Liver (tissue), 3 donors: ENCODE data around the gene MKKS.

Experiments
- CTCF ChIP-seq: fragments of 150-350 bp; IDR thresholded peaks from 2 replicates; pipeline ENCODE4 v1.5.1; 2017; ENCODE audit warnings: improper control_type of control experiment, low read depth, low read length; ENCODE audit not compliant: missing input control
- EGR1 ChIP-seq, 2 donors: IDR thresholded peaks; 2 replicates each; pipeline ENCODE4 v1.6.1; 2016 to 2018; ENCODE audit warnings: antibody characterized with exemption in 2 of 2, low read depth in 2 of 2
- FOXA1 ChIP-seq: IDR thresholded peaks from 2 replicates; pipeline ENCODE4 v1.6.1; 2016; ENCODE audit warnings: antibody characterized with exemption
- JUND ChIP-seq, 2 donors: IDR thresholded peaks; 2 replicates each; pipeline ENCODE4 v1.6.1; 2016; ENCODE audit warnings: antibody characterized with exemption in 2 of 2
- NR2F2 ChIP-seq: IDR thresholded peaks from 2 replicates; pipeline ENCODE4 v1.6.1; 2016; ENCODE audit warnings: antibody characterized with exemption
- RAD21 ChIP-seq, 2 donors: IDR thresholded peaks; 2 replicates each; pipeline ENCODE4 v1.6.1; 2016; ENCODE audit warnings: antibody characterized with exemption in 2 of 2, mild to moderate bottlenecking in 2 of 2
- RXRA ChIP-seq, 2 donors: IDR thresholded peaks; 2 replicates each; pipeline ENCODE4 v1.6.1; 2017 to 2018; ENCODE audit warnings: antibody characterized with exemption in 2 of 2, mild to moderate bottlenecking in 1 of 2
- TAF1 ChIP-seq: conservative IDR thresholded peaks from 2 replicates; pipeline ENCODE4 v1.6.1; 2016; ENCODE audit warnings: antibody characterized with exemption, mild to moderate bottlenecking
- YY1 ChIP-seq: IDR thresholded peaks from 2 replicates; pipeline ENCODE4 v1.6.1; 2016; ENCODE audit warnings: antibody characterized with exemption, mild to moderate bottlenecking
- ZBTB33 ChIP-seq: IDR thresholded peaks from 2 replicates; pipeline ENCODE4 v1.6.1; 2016; ENCODE audit warnings: antibody characterized with exemption
- TF ChIP-seq, protein P1 (sequence below): IDR thresholded peaks from 2 replicates; pipeline ENCODE4 v1.6.1; 2016; ENCODE audit warnings: antibody characterized with exemption, mild to moderate bottlenecking
- TF ChIP-seq, protein P2 (sequence below): IDR thresholded peaks from 2 replicates; pipeline ENCODE4 v1.6.1; 2016; ENCODE audit warnings: antibody characterized with exemption
- TF ChIP-seq, protein P3 (sequence below): IDR thresholded peaks from 2 replicates; pipeline ENCODE4 v1.6.1; 2016; ENCODE audit warnings: antibody characterized with exemption
- donor health status: healthy.
- donor health status: healthy.

- TF ChIP-seq CTCF (no peak), YY1 (no peak), RAD21 (IDR thresholded peaks at IDR 0.05) (no peak), ZBTB33 (no peak), TAF1 (no peak), FOXA1 (no peak), JUND (IDR thresholded peaks at IDR 0.05) (no peak), RXRA (IDR thresholded peaks at IDR 0.05) (no peak), NR2F2 (no peak), EGR1 (IDR thresholded peaks at IDR 0.05; ENCODE audit: low read depth in 2 of 2) (no peak)
- TF ChIP-seq, protein P1, sequence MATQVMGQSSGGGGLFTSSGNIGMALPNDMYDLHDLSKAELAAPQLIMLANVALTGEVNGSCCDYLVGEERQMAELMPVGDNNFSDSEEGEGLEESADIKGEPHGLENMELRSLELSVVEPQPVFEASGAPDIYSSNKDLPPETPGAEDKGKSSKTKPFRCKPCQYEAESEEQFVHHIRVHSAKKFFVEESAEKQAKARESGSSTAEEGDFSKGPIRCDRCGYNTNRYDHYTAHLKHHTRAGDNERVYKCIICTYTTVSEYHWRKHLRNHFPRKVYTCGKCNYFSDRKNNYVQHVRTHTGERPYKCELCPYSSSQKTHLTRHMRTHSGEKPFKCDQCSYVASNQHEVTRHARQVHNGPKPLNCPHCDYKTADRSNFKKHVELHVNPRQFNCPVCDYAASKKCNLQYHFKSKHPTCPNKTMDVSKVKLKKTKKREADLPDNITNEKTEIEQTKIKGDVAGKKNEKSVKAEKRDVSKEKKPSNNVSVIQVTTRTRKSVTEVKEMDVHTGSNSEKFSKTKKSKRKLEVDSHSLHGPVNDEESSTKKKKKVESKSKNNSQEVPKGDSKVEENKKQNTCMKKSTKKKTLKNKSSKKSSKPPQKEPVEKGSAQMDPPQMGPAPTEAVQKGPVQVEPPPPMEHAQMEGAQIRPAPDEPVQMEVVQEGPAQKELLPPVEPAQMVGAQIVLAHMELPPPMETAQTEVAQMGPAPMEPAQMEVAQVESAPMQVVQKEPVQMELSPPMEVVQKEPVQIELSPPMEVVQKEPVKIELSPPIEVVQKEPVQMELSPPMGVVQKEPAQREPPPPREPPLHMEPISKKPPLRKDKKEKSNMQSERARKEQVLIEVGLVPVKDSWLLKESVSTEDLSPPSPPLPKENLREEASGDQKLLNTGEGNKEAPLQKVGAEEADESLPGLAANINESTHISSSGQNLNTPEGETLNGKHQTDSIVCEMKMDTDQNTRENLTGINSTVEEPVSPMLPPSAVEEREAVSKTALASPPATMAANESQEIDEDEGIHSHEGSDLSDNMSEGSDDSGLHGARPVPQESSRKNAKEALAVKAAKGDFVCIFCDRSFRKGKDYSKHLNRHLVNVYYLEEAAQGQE: no peak
- TF ChIP-seq, protein P2, sequence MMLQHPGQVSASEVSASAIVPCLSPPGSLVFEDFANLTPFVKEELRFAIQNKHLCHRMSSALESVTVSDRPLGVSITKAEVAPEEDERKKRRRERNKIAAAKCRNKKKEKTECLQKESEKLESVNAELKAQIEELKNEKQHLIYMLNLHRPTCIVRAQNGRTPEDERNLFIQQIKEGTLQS: no peak
- TF ChIP-seq, protein P3, sequence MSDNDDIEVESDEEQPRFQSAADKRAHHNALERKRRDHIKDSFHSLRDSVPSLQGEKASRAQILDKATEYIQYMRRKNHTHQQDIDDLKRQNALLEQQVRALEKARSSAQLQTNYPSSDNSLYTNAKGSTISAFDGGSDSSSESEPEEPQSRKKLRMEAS: no peak
Measured at GRCh38 chr20:10388597-10388996, 45.4 kb downstream of the MKKS start.
